Calu3 (cell line): ENCODE data around the gene SEBOX. TPM values are rescaled to one million over a fixed set of nuclear protein-coding genes. Genes with fewer than 3 reads are reported as not detected.
A peak's percentile ranks its signal among the peaks of the same experiment; 100 is the strongest.

Source experiments
- BruUV-seq: library from RNA; stranded (reverse); fragments of 400-500 nt; replicated peaks from 2 replicates; lab custom pipeline; 2021; lab: Mats Ljungman, UMichigan
- CTCF ChIA-PET: fragments of 300-600 bp; sonication (Branson Sonifier 250); formaldehyde crosslinking; loops from one replicate; lab custom pipeline; 2022; ENCODE audit warnings: antibody characterized with exemption; lab: Charles Lee
- DNase-seq: peaks from one replicate; pipeline ENCODE4 v3.0.0; 2022
- H3K27ac Mint-ChIP-seq: one replicate; pipeline ENCODE4 v1.8.0; 2022; ENCODE audit warnings: mixed read lengths; ENCODE audit not compliant: unreplicated experiment
- H3K27me3 Mint-ChIP-seq: one replicate; pipeline ENCODE4 v1.8.0; 2022; ENCODE audit warnings: mixed read lengths; ENCODE audit not compliant: unreplicated experiment
- H3K36me3 Mint-ChIP-seq: one replicate; pipeline ENCODE4 v1.8.0; 2022; ENCODE audit warnings: mild to moderate bottlenecking, moderate library complexity, mixed read lengths; ENCODE audit not compliant: insufficient read depth, unreplicated experiment
- H3K4me1 Mint-ChIP-seq: one replicate; pipeline ENCODE4 v1.8.0; 2022; ENCODE audit warnings: mild to moderate bottlenecking, low read depth, mixed read lengths; ENCODE audit not compliant: unreplicated experiment
- H3K4me3 Mint-ChIP-seq: one replicate; pipeline ENCODE4 v1.8.0; 2022; ENCODE audit warnings: mild to moderate bottlenecking, low read depth, moderate library complexity, mixed read lengths; ENCODE audit not compliant: unreplicated experiment
- H3K9me3 Mint-ChIP-seq: one replicate; pipeline ENCODE4 v1.8.0; 2022; ENCODE audit warnings: low read depth, mixed read lengths; ENCODE audit not compliant: unreplicated experiment
- CTCF ChIP-seq: fragments of 200-600 bp; IDR thresholded peaks from one replicate; pipeline ENCODE4 v1.8.0; 2022; ENCODE audit warnings: antibody characterized with exemption; ENCODE audit not compliant: unreplicated experiment
- intact Hi-C: fragments of 100-400 bp; cut with micrococcal nuclease; formaldehyde crosslinking; loops from one replicate; pipeline ENCODE4 v1.10.0; 2022; ENCODE audit not compliant: unreplicated experiment
- total RNA-seq: library from RNA; stranded (reverse); gene quantifications from 2 replicates; pipeline ENCODE4 v1.2.3, GENCODE V29; 2022

SEBOX gene
- total RNA-seq, 1 experiment from 2014 or later: not detected

- Mint-ChIP-seq H3K9me3 (no peaks in the 10 kb centered on the region), H3K4me3 (peak overlapping the region; percentile 65), H3K27me3 (peaks cover 12% of the 10 kb centered on the region), H3K27ac (no peak overlapping the region), H3K36me3 (peaks cover 14% of the 10 kb centered on the region), H3K4me1 (peaks cover 14% of the 10 kb centered on the region)
- no TSS peak for BruUV-seq
- CTCF ChIA-PET: no interaction called here
- intact Hi-C loops: loop anchor here (1.0 to 5.0 kb wide), 2 partner anchors 7 to 44 kb away; no protein-coding TSS in a partner anchor
- TF ChIP-seq CTCF: no peak
- DNase-seq: no peak
Measured at GRCh38 chr17:28372945-28373274, 7.9 kb upstream of the SEBOX start.

GRCh38 chr17:28372203-28372944, 7.4 kb upstream of the SEBOX start:
- H3K4me1 Mint-ChIP-seq: peaks cover 14% of the 10 kb centered on the region
- H3K36me3 Mint-ChIP-seq: peaks cover 14% of the 10 kb centered on the region
- H3K9me3 Mint-ChIP-seq: no peaks in the 10 kb centered on the region
- peak overlapping the region; percentile 65 for H3K4me3 Mint-ChIP-seq
- no peak for DNase-seq
- intact Hi-C loops: loop anchor here (1.0 to 5.0 kb wide), 2 partner anchors 8 to 45 kb away; no protein-coding TSS in a partner anchor
- no TSS peak for BruUV-seq
- H3K27me3 Mint-ChIP-seq: peaks cover 12% of the 10 kb centered on the region
- CTCF ChIA-PET: no interaction called here
- no peak overlapping the region for H3K27ac Mint-ChIP-seq
- TF ChIP-seq CTCF: no peak

GRCh38 chr17:28371245-28372202, 6.5 kb upstream of the SEBOX start, which contains the start of gene SARM1:
Gene SARM1, plus strand, starts transcription at chr17:28371694. Its CDS starts 339 bp downstream, at chr17:28372033.
- TF ChIP-seq CTCF: no peak
- intact Hi-C loops: loop anchor here (1.0 to 5.0 kb wide), 2 partner anchors 9 to 46 kb away; no protein-coding TSS in a partner anchor
- peaks cover 14% of the 10 kb centered on the region for H3K36me3 Mint-ChIP-seq
- peak within 1 kb of the TSS; percentile 65 for H3K4me3 Mint-ChIP-seq
- peaks cover 14% of the 10 kb centered on the region for H3K4me1 Mint-ChIP-seq
- H3K27me3 Mint-ChIP-seq: peaks cover 12% of the 10 kb centered on the region
- CTCF ChIA-PET: interaction anchor here (0.6 kb wide), 1 partner anchor 162 kb away, joined by 3 read pairs; no protein-coding TSS in a partner anchor
- H3K27ac Mint-ChIP-seq: no peak within 1 kb of the TSS
- H3K9me3 Mint-ChIP-seq: no peaks in the 10 kb centered on the region
- peak; percentile 59 for DNase-seq
- BruUV-seq: no TSS peak

- Mint-ChIP-seq H3K27ac (no peak overlapping the region), H3K4me1 (peaks cover 14% of the 10 kb centered on the region), H3K27me3 (peaks cover 12% of the 10 kb centered on the region), H3K36me3 (peaks cover 14% of the 10 kb centered on the region), H3K9me3 (no peaks in the 10 kb centered on the region), H3K4me3 (peak overlapping the region; percentile 65)
- TF ChIP-seq CTCF: no peak
- intact Hi-C loops: loop anchor here (5.0 kb wide), 1 partner anchor 47 kb away; no protein-coding TSS in a partner anchor
- CTCF ChIA-PET: interaction anchor here (0.6 kb wide), 2 partner anchors 59 to 163 kb away, joined by 3 read pairs; no protein-coding TSS in a partner anchor
- no TSS peak for BruUV-seq
- no peak for DNase-seq
Measured at GRCh38 chr17:28370744-28371103, 5.7 kb upstream of the SEBOX start.
